Thyroid gland (tissue), 4 donors: ENCODE data around the gene ZNF443. TPM values are rescaled to one million over a fixed set of nuclear protein-coding genes. Genes with fewer than 3 reads are reported as not detected.
"Not testable (repeated sequence)": the region's sequence is repeated elsewhere in the genome, so short reads cannot be mapped to it uniquely, and the experiment has no call there.

Experiments used
- DNase-seq, 2 donors: peaks; one replicate each; pipeline ENCODE4 v3.0.0-alpha.2; 2019
- H3K27ac ChIP-seq, 3 donors: fragments of 200-600 bp; sonication (generic); 1 replicate in 2 of 3; 2 replicates in 1 of 3; pipeline ENCODE4 v1.5.1; 2016 to 2019; ENCODE audit warnings: mild to moderate bottlenecking in 1 of 3, moderate library complexity in 1 of 3
- H3K27me3 ChIP-seq: fragments of 200-600 bp; sonication (generic); one replicate; pipeline ENCODE4 v1.5.1; 2019
- H3K36me3 ChIP-seq, 2 donors: fragments of 200-600 bp; sonication (generic); one replicate each; pipeline ENCODE4 v1.5.1; 2016 to 2019
- H3K4me1 ChIP-seq, 2 donors: fragments of 200-600 bp; sonication (generic); one replicate each; pipeline ENCODE4 v1.5.1; 2017 to 2019
- H3K4me3 ChIP-seq, 3 donors: fragments of 200-600 bp; sonication (generic); replicated peaks in 1 of 3; 1 replicate in 2 of 3; 2 replicates in 1 of 3; pipeline ENCODE4 v1.5.1; 2016; ENCODE audit warnings: mild to moderate bottlenecking in 1 of 3
- H3K9me3 ChIP-seq: fragments of 200-600 bp; sonication (generic); one replicate; pipeline ENCODE4 v1.5.1; 2017
- CTCF ChIP-seq, 6 experiments: fragments of 200-600 bp in 3 of 6; fragments of 450-650 bp in 3 of 6; sonication (generic) in 3 of 6; IDR thresholded peaks; one replicate each; pipeline ENCODE4 v1.5.1; 2016 to 2019; ENCODE audit warnings: antibody characterized with exemption in 6 of 6, mild to moderate bottlenecking in 2 of 6, inconsistent platforms in 1 of 6, moderate library complexity in 1 of 6
- POLR2A ChIP-seq, 2 donors: fragments of 450-650 bp; IDR thresholded peaks; one replicate each; pipeline ENCODE4 v1.6.1; 2017; ENCODE audit warnings: antibody characterized with exemption in 2 of 2, mild to moderate bottlenecking in 2 of 2, moderate library complexity in 1 of 2
- WGBS, 2 donors: methylation state at CpG; one replicate each; pipeline ENCODE4 v1.1.5; 2017; 5-methylcytosine and 5-hydroxymethylcytosine counted together
- intact Hi-C: fragments of 100-400 bp; cut with DNase I; formaldehyde crosslinking; loops from one replicate; pipeline ENCODE4 v1.15.1; 2023
- total RNA-seq, 4 donors: library from RNA; depleted of rRNA; stranded (reverse); fragments of >200 nt; gene quantifications; one replicate each; pipeline ENCODE4 v1.2.3, GENCODE V29; 2016

The ZNF443 gene
- total RNA-seq, 4 donors from 2014 or later = 4.2 to 7.0 (median 5.0) TPM

GRCh38 chr19:12465211-12465610 lies 24.4 kb upstream of the ZNF443 start:
- Histone ChIP-seq H3K9me3 (no peaks in the 10 kb centered on the region), H3K4me3 (no peak overlapping the region), H3K4me1 (no peaks in the 10 kb centered on the region), H3K27me3 (no peaks in the 10 kb centered on the region), H3K27ac (no peak overlapping the region), H3K36me3 (peaks cover 19 to 31% of the 10 kb centered on the region in 2 donors)
- no peak for TF ChIP-seq POLR2A (IDR thresholded peaks at IDR 0.05)
- no peak for TF ChIP-seq CTCF (IDR thresholded peaks at IDR 0.05)
- intact Hi-C loops = no loop called here
- 88 to 97% methylated on average over 5 of the region's 5 CpGs for WGBS, 2 donors
- no peak for DNase-seq

- intact Hi-C loops = loop anchor here (5.0 kb wide), 1 partner anchor 63 kb away; no protein-coding TSS in a partner anchor
- DNase-seq = no peak
- Histone ChIP-seq H3K36me3 (peaks cover 19 to 31% of the 10 kb centered on the region in 2 donors), H3K9me3 (no peaks in the 10 kb centered on the region), H3K27me3 (no peaks in the 10 kb centered on the region), H3K4me1 (no peaks in the 10 kb centered on the region), H3K4me3 (no peak overlapping the region), H3K27ac (no peak overlapping the region)
- WGBS, 2 donors = 95 to 96% methylated on average over 3 of the region's 3 CpGs
- no peak for TF ChIP-seq POLR2A (IDR thresholded peaks at IDR 0.05)
- no peak for TF ChIP-seq CTCF (IDR thresholded peaks at IDR 0.05)
These were observed 23.9 kb upstream of the ZNF443 start for GRCh38 chr19:12464769-12465168.

GRCh38 chr19:12464139-12464538 lies 23.3 kb upstream of the ZNF443 start:
- H3K4me1 ChIP-seq, DNase-seq, H3K9me3 ChIP-seq, H3K27me3 ChIP-seq, H3K4me3 ChIP-seq, H3K27ac ChIP-seq: not testable (repeated sequence)
- peaks cover 19 to 31% of the 10 kb centered on the region in 2 donors for H3K36me3 ChIP-seq
- intact Hi-C loops = loop anchor here (5.0 kb wide), 1 partner anchor 63 kb away; no protein-coding TSS in a partner anchor
- WGBS, 2 donors = 96 to 97% methylated on average over 6 of the region's 6 CpGs

- Histone ChIP-seq H3K4me3 (no peak overlapping the region), H3K27me3 (no peaks in the 10 kb centered on the region), H3K27ac (no peak overlapping the region), H3K36me3 (no peaks in the 10 kb centered on the region), H3K4me1 (peaks cover 0 to 6% of the 10 kb centered on the region in 2 donors), H3K9me3 (no peaks in the 10 kb centered on the region)
- DNase-seq = peak; percentile 32 to 42
- TF ChIP-seq POLR2A (IDR thresholded peaks at IDR 0.05) (no peak), CTCF (IDR thresholded peaks at IDR 0.05) (no peak)
- intact Hi-C loops = no loop called here
- 29 to 36% methylated on average over 6 of the region's 6 CpGs for WGBS, 2 donors
These were observed 12.7 kb upstream of the ZNF443 start for GRCh38 chr19:12453495-12453894.

GRCh38 chr19:12450844-12451243 lies 10.0 kb upstream of the ZNF443 start:
- H3K4me1 ChIP-seq = peaks cover 0 to 6% of the 10 kb centered on the region in 2 donors
- intact Hi-C loops = no loop called here
- H3K27me3 ChIP-seq = no peaks in the 10 kb centered on the region
- H3K9me3 ChIP-seq = no peaks in the 10 kb centered on the region
- H3K36me3 ChIP-seq = no peaks in the 10 kb centered on the region
- no peak for DNase-seq
- no peak overlapping the region for H3K27ac ChIP-seq
- TF ChIP-seq POLR2A (IDR thresholded peaks at IDR 0.05) = no peak
- no peak for TF ChIP-seq CTCF (IDR thresholded peaks at IDR 0.05)
- H3K4me3 ChIP-seq = no peak overlapping the region
- 89 to 96% methylated on average over 10 of the region's 10 CpGs for WGBS, 2 donors

- no peak for DNase-seq
- H3K4me3 ChIP-seq = no peak overlapping the region
- H3K27ac ChIP-seq = no peak overlapping the region
- H3K36me3 ChIP-seq = no peaks in the 10 kb centered on the region
- 67 to 100% methylated on average over 1 to 2 of the region's 2 CpGs for WGBS, 2 donors
- no peak for TF ChIP-seq CTCF (IDR thresholded peaks at IDR 0.05)
- TF ChIP-seq POLR2A (IDR thresholded peaks at IDR 0.05) = no peak
- peaks cover 0 to 6% of the 10 kb centered on the region in 2 donors for H3K4me1 ChIP-seq
- H3K9me3 ChIP-seq = no peaks in the 10 kb centered on the region
- H3K27me3 ChIP-seq = no peaks in the 10 kb centered on the region
- intact Hi-C loops = no loop called here
These were observed 8.0 kb upstream of the ZNF443 start for GRCh38 chr19:12448808-12449207.

- DNase-seq = peak; percentile 25 to 44
- H3K27me3 ChIP-seq, H3K4me1 ChIP-seq, H3K36me3 ChIP-seq, H3K9me3 ChIP-seq, intact Hi-C loops: not testable (repeated sequence)
- peak overlapping the region; percentile 53 to 59 (median 59) for H3K4me3 ChIP-seq
- WGBS, 2 donors = 2 to 3% methylated on average over 8 to 16 of the region's 28 CpGs
- peak overlapping the region in 2 of 3 donors; percentile 53 to 54 for H3K27ac ChIP-seq
These were observed 908 bp downstream of the ZNF443 start for GRCh38 chr19:12439686-12440540.
